ENCODE data around the gene ALPL.

Gene ALPL

DNA sequence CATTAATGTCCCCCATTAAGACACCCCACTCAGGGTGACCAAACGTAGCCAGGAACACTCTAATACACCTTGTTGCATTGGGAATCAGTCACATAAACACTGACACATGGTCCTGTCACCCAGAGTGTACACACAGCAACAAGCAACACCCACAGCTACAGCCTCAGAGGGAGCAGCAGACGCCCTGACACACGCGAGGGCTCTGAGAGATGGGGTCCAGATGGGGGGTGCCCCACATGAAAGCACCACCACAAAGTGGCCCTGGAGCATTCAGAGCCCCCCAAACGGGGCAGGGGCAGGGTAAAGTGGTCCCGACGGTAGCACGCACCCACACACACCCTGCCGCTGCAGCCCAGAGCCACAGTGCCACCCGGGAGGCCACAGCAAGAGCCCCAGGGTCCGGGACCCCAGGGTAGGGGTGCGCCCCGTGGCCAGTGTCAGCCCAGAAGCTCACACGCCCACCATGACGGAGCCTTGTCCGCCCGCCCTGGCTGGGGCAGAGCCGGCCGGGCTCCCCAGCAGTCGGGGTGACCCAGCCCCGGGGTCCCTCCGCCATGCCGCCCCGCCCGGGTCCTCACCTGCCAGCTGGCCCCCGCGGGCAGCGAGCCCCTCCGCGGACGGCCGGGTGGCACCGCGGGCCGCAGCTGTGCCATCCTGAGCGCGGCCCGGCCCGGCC is 112.7 kb downstream of the ALPL start:
- DNase-seq: no peak

- peak; percentile 73 for DNase-seq
Observed at GRCh38 chr1:21622466-21623315, 113.5 kb downstream of the ALPL start.

- DNase-seq: no peak
Observed at GRCh38 chr1:21623410-21623961, 114.3 kb downstream of the ALPL start.

GRCh38 chr1:21624571-21625389 is 115.6 kb downstream of the ALPL start:
- no peak for DNase-seq

- DNase-seq: no peak
Observed at GRCh38 chr1:21625390-21626190, 116.4 kb downstream of the ALPL start.

DNA sequence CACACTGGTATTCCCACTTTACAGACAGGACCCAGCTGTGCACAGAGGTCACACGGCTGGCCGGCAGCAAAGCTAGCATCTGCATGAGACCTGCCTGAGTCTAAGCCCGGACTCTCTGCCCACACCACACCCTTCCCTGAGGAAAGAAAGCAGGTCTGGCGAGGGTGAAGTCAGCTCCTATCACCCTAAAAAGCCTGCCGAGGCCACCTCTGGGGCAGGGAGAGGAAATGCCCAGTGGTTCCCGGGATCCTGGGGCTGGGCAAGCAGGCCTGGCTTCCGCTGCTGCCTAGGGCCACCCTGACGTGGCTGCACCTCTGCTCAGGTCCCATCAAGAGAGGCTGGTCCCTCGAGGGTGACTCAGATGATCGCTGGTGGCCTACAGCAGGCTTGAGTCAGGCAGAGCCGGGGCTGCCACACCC is 117.7 kb downstream of the ALPL start:
- DNase-seq: no peak

Measured in activated CD8-positive, alpha-beta memory T cell treated with anti-CD3 and anti-CD28 coated beads for 24 hours (primary cell).